ENCODE measurements around the gene AOC3.

The AOC3 gene

DNA sequence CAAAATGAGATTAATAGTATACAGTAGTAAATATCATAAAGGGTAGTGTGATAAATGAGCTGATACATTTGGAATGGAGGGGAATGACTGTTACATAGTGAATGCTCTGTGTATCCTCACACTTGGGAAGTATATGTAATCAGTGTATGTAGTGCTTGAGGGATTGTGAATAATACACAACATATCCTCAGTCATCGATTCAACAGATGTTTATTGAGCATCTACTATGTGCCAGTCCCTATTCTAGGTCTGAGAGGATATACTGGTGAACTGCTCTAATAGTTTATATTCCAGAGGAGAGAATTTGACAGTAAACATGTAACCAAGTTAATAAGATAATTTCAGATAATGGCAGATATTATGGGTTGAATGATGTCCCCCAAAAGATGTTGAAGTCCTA, 23.5 kb upstream of the AOC3 start:
- H3K9ac ChIP-seq (ENCODE audit: low read depth, low read length): no peak overlapping the region
- H3K36me3 ChIP-seq (ENCODE audit: insufficient read depth, low read depth, low read length): no peaks in the 10 kb centered on the region
- no peak overlapping the region for H3K4me3 ChIP-seq (ENCODE audit: low read length)
- H3K9me3 ChIP-seq (ENCODE audit: insufficient read depth, low read depth, low read length): no peaks in the 10 kb centered on the region
- no peak overlapping the region for H3K27ac ChIP-seq (ENCODE audit: low read length)
- peaks cover 18% of the 10 kb centered on the region for H3K27me3 ChIP-seq (ENCODE audit: insufficient read depth, low read length)
- H3K4me1 ChIP-seq (ENCODE audit: insufficient read depth, low read length): no peaks in the 10 kb centered on the region; the same call in 1 of the 2 replicates

- Histone ChIP-seq H3K27ac (ENCODE audit: low read length) (no peak overlapping the region), H3K27me3 (ENCODE audit: insufficient read depth, low read length) (peaks cover 18% of the 10 kb centered on the region), H3K4me1 (ENCODE audit: insufficient read depth, low read length) (peaks cover 4% of the 10 kb centered on the region; the same call in 1 of the 2 replicates), H3K36me3 (ENCODE audit: insufficient read depth, low read depth, low read length) (peaks cover 14% of the 10 kb centered on the region), H3K9ac (ENCODE audit: low read depth, low read length) (no peak overlapping the region), H3K9me3 (ENCODE audit: insufficient read depth, low read depth, low read length) (no peaks in the 10 kb centered on the region), H3K4me3 (ENCODE audit: low read length) (no peak overlapping the region)
Measured at GRCh38 chr17:42830971-42831370, 20.0 kb upstream of the AOC3 start.

- Histone ChIP-seq H3K9ac (ENCODE audit: low read depth, low read length) (peak overlapping the region; percentile 98), H3K27ac (ENCODE audit: low read length) (peak overlapping the region; percentile 84), H3K36me3 (ENCODE audit: insufficient read depth, low read depth, low read length) (peaks cover 26% of the 10 kb centered on the region), H3K4me3 (ENCODE audit: low read length) (peak overlapping the region; percentile 99), H3K9me3 (ENCODE audit: insufficient read depth, low read depth, low read length) (no peaks in the 10 kb centered on the region), H3K27me3 (ENCODE audit: insufficient read depth, low read length) (peaks cover 12% of the 10 kb centered on the region; the same call in 1 of the 2 replicates), H3K4me1 (ENCODE audit: insufficient read depth, low read length) (peaks cover 4% of the 10 kb centered on the region; the same call in 1 of the 2 replicates)
Measured at GRCh38 chr17:42832213-42832933, 18.6 kb upstream of the AOC3 start.

DNA sequence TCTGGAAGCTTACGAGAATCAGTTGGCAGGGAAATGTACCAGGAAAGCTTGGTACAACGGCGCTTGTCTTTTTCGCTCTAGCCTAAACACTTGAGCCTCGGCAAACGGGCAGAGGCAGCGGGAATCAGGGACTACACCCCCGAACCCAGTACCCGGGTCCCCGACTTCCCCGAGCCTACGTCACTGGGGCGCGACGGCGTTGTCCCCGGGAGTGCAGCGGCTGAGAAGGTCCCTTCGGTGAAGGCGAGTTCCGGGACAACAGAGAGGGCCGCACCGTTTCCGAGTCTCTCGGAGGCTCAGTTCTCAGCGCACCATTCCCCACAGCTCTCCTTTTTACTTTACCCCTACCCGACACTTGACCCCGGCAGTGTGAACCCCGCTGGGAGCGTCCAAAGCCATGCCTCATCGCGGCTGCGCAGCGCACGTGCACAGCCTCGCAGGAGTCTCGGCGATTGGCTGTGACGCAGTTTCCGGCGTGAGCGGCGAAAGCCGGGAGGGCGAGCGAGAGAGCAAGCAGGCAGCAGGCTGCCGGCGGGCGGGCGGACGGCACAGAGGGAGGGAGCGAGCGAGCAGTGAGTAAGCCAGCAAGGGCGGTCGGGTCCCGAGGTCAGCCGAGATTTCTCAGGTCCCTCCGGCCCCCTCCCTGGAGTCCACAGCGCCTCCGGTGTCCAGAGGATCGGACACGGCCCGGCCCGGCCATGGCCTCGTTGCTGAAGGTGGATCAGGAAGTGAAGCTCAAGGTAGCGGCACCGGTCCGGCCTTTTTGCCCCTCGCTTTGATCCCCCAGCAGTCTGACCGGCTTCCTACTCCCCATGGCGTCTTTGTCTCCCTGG, 17.8 kb upstream of the AOC3 start, which contains the start of gene PSME3:
Gene PSME3, plus strand, starts transcription at position 464 of the 833 bp plus-strand sequence. Its CDS starts 235 bp downstream, at position 699.
- Histone ChIP-seq H3K27ac (ENCODE audit: low read length) (peak within 1 kb of the TSS; percentile 84), H3K4me1 (ENCODE audit: insufficient read depth, low read length) (peaks cover 4% of the 10 kb centered on the region; the same call in 1 of the 2 replicates), H3K9me3 (ENCODE audit: insufficient read depth, low read depth, low read length) (no peaks in the 10 kb centered on the region), H3K36me3 (ENCODE audit: insufficient read depth, low read depth, low read length) (peaks cover 34% of the 10 kb centered on the region), H3K27me3 (ENCODE audit: insufficient read depth, low read length) (peaks cover 4% of the 10 kb centered on the region; the same call in 1 of the 2 replicates), H3K9ac (ENCODE audit: low read depth, low read length) (peak within 1 kb of the TSS; percentile 98), H3K4me3 (ENCODE audit: low read length) (peak within 1 kb of the TSS; percentile 99)

DNA sequence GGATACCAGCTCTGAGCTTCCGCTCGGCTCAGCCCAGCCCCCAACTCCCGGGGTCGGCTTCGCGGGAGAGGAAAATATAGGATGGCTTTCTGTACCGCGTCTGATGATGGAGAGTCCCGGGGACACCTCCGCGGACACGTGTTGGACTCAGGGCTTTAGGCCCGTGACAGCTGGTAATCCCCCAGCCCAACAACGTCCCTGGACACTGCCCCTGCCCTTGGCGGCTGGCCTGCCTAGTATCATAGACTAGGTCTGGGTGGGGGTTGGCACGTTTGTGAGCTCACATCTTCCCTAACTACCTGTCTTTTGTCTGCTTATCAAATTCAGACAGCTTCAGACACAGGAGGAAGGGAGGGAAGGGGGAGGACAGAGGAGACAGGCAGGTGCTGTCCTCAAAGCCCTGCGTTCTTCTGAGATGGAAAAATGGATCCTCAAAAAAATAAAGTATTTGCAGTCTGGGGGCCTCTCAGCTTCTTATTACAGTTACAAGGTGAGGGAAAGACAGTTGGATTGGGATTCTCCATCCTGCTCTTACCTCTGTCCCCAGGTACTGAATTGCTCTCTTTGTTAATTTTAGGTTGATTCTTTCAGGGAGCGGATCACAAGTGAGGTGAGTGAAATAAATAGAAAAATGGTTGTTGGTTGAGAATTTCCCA, 17.1 kb upstream of the AOC3 start:
- Histone ChIP-seq H3K9ac (ENCODE audit: low read depth, low read length) (peak overlapping the region; percentile 98), H3K27me3 (ENCODE audit: insufficient read depth, low read length) (no peaks in the 10 kb centered on the region; the same call in 1 of the 2 replicates), H3K9me3 (ENCODE audit: insufficient read depth, low read depth, low read length) (no peaks in the 10 kb centered on the region), H3K36me3 (ENCODE audit: insufficient read depth, low read depth, low read length) (peaks cover 42% of the 10 kb centered on the region), H3K4me3 (ENCODE audit: low read length) (peak overlapping the region; percentile 99), H3K27ac (ENCODE audit: low read length) (peak overlapping the region; percentile 84), H3K4me1 (ENCODE audit: insufficient read depth, low read length) (peaks cover 4% of the 10 kb centered on the region; the same call in 1 of the 2 replicates)

DNA sequence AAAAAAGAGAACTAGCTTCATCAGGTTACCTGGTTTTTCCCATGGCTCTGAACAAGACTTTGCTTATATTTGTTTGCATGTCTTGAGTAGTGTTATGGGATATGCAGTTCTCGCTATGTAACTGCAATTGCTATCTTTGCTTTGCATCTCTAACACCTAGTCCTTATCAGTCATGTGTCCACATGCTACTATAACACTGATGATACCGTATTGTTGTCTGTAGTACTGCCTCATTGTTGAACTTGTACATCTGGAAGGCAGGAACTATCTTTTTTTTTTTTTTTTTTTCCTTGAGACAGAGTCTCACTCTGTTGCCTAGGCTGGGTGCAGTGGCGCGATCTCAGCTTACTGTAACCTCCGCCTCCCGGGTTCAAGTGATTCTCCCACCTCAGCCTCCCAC, 15.3 kb upstream of the AOC3 start:
- H3K36me3 ChIP-seq (ENCODE audit: insufficient read depth, low read depth, low read length): peaks cover 55% of the 10 kb centered on the region

DNA sequence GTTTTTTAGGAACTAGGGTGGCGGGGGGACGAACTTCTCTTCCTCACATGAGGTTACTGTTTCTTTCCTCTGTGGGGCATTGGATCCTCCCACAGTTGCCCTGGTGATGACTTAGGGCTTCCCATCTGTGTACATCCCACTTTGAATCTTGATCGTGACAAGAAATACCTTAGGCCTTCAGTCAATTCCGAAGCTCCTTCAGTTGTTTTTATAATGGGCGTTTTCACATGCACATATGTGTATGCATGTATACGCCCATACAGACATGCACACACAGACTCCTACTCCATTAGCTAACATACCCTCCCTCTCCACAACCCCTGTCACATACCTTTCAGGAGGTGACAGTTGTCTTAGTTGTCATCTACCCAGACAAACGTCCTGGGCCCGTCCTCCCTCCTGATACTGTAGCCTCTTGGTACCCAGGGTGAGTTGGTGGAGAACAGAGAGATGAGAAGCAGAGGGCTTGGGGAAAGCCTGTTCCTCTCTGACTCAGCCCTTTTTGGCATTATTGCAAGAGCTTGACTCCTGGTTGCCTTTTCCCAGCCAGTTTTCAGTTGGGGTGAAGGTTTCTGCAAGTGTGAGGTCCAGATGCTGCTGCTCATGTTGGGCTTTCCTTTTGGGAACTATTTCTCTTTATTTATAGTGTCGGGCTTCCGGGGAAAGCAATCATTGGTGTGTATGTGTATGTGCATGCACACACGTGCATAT, 8.9 kb upstream of the AOC3 start:
- H3K4me3 ChIP-seq (ENCODE audit: low read length): no peak overlapping the region
- no peak overlapping the region for H3K27ac ChIP-seq (ENCODE audit: low read length)
- no peaks in the 10 kb centered on the region for H3K9me3 ChIP-seq (ENCODE audit: insufficient read depth, low read depth, low read length)
- no peaks in the 10 kb centered on the region for H3K4me1 ChIP-seq (ENCODE audit: insufficient read depth, low read length)
- peaks cover 81% of the 10 kb centered on the region for H3K36me3 ChIP-seq (ENCODE audit: insufficient read depth, low read depth, low read length)
- H3K27me3 ChIP-seq (ENCODE audit: insufficient read depth, low read length): no peaks in the 10 kb centered on the region
- H3K9ac ChIP-seq (ENCODE audit: low read depth, low read length): no peak overlapping the region

More for the DNA sequence above, 15.3 kb upstream of the AOC3 start:
- Histone ChIP-seq H3K4me1 (ENCODE audit: insufficient read depth, low read length) (peaks cover 4% of the 10 kb centered on the region; the same call in 1 of the 2 replicates), H3K9ac (ENCODE audit: low read depth, low read length) (no peak overlapping the region), H3K27ac (ENCODE audit: low read length) (no peak overlapping the region), H3K9me3 (ENCODE audit: insufficient read depth, low read depth, low read length) (no peaks in the 10 kb centered on the region), H3K27me3 (ENCODE audit: insufficient read depth, low read length) (no peaks in the 10 kb centered on the region), H3K4me3 (ENCODE audit: low read length) (no peak overlapping the region)

GRCh38 chr17:42843358-42843934, 7.6 kb upstream of the AOC3 start:
- Histone ChIP-seq H3K9ac (ENCODE audit: low read depth, low read length) (no peak overlapping the region), H3K27ac (ENCODE audit: low read length) (no peak overlapping the region), H3K4me3 (ENCODE audit: low read length) (no peak overlapping the region), H3K36me3 (ENCODE audit: insufficient read depth, low read depth, low read length) (peaks cover 68% of the 10 kb centered on the region), H3K9me3 (ENCODE audit: insufficient read depth, low read depth, low read length) (no peaks in the 10 kb centered on the region), H3K27me3 (ENCODE audit: insufficient read depth, low read length) (no peaks in the 10 kb centered on the region), H3K4me1 (ENCODE audit: insufficient read depth, low read length) (no peaks in the 10 kb centered on the region)

- no peaks in the 10 kb centered on the region for H3K27me3 ChIP-seq (ENCODE audit: insufficient read depth, low read length)
- no peak within 1 kb of the TSS for H3K9ac ChIP-seq (ENCODE audit: low read depth, low read length)
- no peaks in the 10 kb centered on the region for H3K4me1 ChIP-seq (ENCODE audit: insufficient read depth, low read length)
- H3K36me3 ChIP-seq (ENCODE audit: insufficient read depth, low read depth, low read length): peaks cover 60% of the 10 kb centered on the region
- H3K27ac ChIP-seq (ENCODE audit: low read length): no peak within 1 kb of the TSS
- H3K9me3 ChIP-seq (ENCODE audit: insufficient read depth, low read depth, low read length): no peaks in the 10 kb centered on the region
- H3K4me3 ChIP-seq (ENCODE audit: low read length): no peak within 1 kb of the TSS
Measured at GRCh38 chr17:42844271-42844670, 6.7 kb upstream of the AOC3 start, which contains the start of gene AOC2. AOC2 (plus strand) TSS chr17:42844580; CDS start chr17:42844627, 47 bp downstream.

DNA sequence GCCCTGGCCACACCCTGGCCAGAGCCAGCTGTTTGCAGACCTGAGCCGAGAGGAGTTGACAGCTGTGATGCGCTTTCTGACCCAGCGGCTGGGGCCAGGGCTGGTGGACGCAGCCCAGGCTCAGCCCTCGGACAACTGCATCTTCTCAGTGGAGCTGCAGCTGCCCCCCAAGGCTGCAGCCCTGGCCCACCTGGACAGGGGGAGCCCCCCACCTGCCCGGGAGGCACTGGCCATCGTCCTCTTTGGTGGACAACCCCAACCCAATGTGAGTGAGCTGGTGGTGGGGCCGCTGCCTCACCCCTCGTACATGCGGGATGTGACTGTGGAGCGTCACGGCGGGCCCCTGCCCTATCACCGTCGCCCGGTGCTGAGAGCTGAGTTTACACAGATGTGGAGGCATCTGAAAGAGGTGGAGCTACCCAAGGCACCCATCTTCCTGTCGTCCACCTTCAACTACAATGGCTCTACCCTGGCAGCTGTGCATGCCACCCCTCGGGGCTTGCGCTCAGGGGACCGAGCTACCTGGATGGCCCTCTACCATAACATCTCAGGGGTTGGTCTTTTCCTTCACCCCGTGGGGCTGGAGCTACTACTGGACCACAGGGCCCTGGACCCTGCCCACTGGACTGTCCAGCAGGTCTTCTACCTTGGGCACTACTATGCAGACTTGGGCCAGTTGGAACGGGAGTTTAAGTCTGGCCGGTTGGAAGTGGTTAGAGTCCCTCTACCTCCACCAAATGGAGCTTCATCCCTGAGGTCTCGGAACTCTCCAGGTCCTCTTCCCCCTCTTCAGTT, 6.0 kb upstream of the AOC3 start:
- H3K27me3 ChIP-seq (ENCODE audit: insufficient read depth, low read length): no peaks in the 10 kb centered on the region
- H3K4me1 ChIP-seq (ENCODE audit: insufficient read depth, low read length): no peaks in the 10 kb centered on the region
- no peak overlapping the region for H3K4me3 ChIP-seq (ENCODE audit: low read length)
- no peaks in the 10 kb centered on the region for H3K9me3 ChIP-seq (ENCODE audit: insufficient read depth, low read depth, low read length)
- H3K27ac ChIP-seq (ENCODE audit: low read length): no peak overlapping the region
- H3K36me3 ChIP-seq (ENCODE audit: insufficient read depth, low read depth, low read length): peaks cover 54% of the 10 kb centered on the region
- H3K9ac ChIP-seq (ENCODE audit: low read depth, low read length): no peak overlapping the region
